ENCODE measurements around the gene PRR35.

GRCh38 chr16:525520-526180 is 34.5 kb upstream of the PRR35 start:
- TF ChIP-seq CTCF (IDR thresholded peaks at IDR 0.05), result no peak
- no peak for TF ChIP-seq ZFX (IDR thresholded peaks at IDR 0.05; ENCODE audit: borderline replicate concordance)

Data from 22Rv1 (cell line).